A673 (cell line): Measurements from ENCODE around the gene CSTF1. TPM values are rescaled to one million over a fixed set of nuclear protein-coding genes. Genes with fewer than 3 reads are reported as not detected.

Experiments
- BruUV-seq: library from RNA; stranded (reverse); fragments of 400-500 nt; replicated peaks from 2 replicates; lab custom pipeline; 2021; lab: Mats Ljungman, UMichigan
- CTCF ChIA-PET: fragments of 300-600 bp; sonication (Branson Sonifier 250); formaldehyde crosslinking; loops from one replicate; lab custom pipeline; 2022; ENCODE audit warnings: antibody characterized with exemption; lab: Charles Lee
- POLR2A ChIA-PET: fragments of 300-600 bp; sonication (Branson Sonifier 250); formaldehyde crosslinking; loops from one replicate; lab custom pipeline; 2022; ENCODE audit warnings: antibody characterized with exemption; ENCODE audit not compliant: low non-redundant PET; lab: Charles Lee
- DNase-seq: peaks from one replicate; pipeline ENCODE4 v3.0.0-alpha.2; 2015; ENCODE audit warnings: low spot score
- H3K27ac ChIP-seq: fragments of 200-600 bp; sonication (generic); 2 replicates; pipeline ENCODE4 v1.5.1; 2016; ENCODE audit warnings: mixed run types, low read depth, mild to moderate bottlenecking, mixed read lengths, antibody characterized with exemption, low read length; ENCODE audit not compliant: poor library complexity, severe bottlenecking
- H3K27me3 ChIP-seq: fragments of 200-600 bp; sonication (generic); replicated peaks from 2 replicates; pipeline ENCODE4 v1.6.1; 2017; ENCODE audit warnings: mixed run types, low read depth, mild to moderate bottlenecking, mixed read lengths, antibody characterized with exemption, low read length; ENCODE audit not compliant: insufficient read depth, poor library complexity
- H3K36me3 ChIP-seq: fragments of 200-600 bp; sonication (generic); 2 replicates; pipeline ENCODE4 v1.6.1; 2016; ENCODE audit warnings: mixed run types, mild to moderate bottlenecking, mixed read lengths, antibody characterized with exemption, low read length; ENCODE audit not compliant: insufficient read depth, poor library complexity, severe bottlenecking
- H3K4me1 ChIP-seq: fragments of 200-600 bp; sonication (generic); 2 replicates; pipeline ENCODE4 v1.6.1; 2017; ENCODE audit warnings: mixed run types, mild to moderate bottlenecking, mixed read lengths, antibody characterized with exemption, low read length; ENCODE audit not compliant: insufficient read depth, poor library complexity, severe bottlenecking
- H3K4me3 ChIP-seq: fragments of 200-600 bp; sonication (generic); 2 replicates; pipeline ENCODE4 v1.5.1; 2016; ENCODE audit warnings: low read depth, mixed run types, mild to moderate bottlenecking, mixed read lengths, low read length; ENCODE audit not compliant: poor library complexity, severe bottlenecking
- H3K9me3 ChIP-seq: fragments of 200-600 bp; sonication (generic); 2 replicates; pipeline ENCODE4 v1.6.1; 2016; ENCODE audit warnings: mixed run types, low read depth, mild to moderate bottlenecking, mixed read lengths, antibody characterized with exemption, low read length; ENCODE audit not compliant: poor library complexity, severe bottlenecking
- CTCF ChIP-seq: fragments of 300-800, 200-600 bp; sonication (generic); conservative IDR thresholded peaks from 2 replicates; pipeline ENCODE4 v1.5.1; 2017; ENCODE audit warnings: low read depth, mild to moderate bottlenecking, antibody characterized with exemption, low read length, moderate library complexity, mixed read lengths
- EZH2 ChIP-seq: fragments of 200-600 bp; sonication (generic); IDR thresholded peaks from 2 replicates; pipeline ENCODE4 v1.6.1; 2017; ENCODE audit warnings: borderline replicate concordance, low read depth, mild to moderate bottlenecking, mixed read lengths, antibody characterized with exemption, low read length; ENCODE audit not compliant: poor library complexity, severe bottlenecking
- intact Hi-C: fragments of 100-400 bp; cut with micrococcal nuclease; formaldehyde crosslinking; loops from one replicate; pipeline ENCODE4 v1.10.0; 2022; ENCODE audit not compliant: unreplicated experiment
- total RNA-seq: library from RNA; stranded (reverse); gene quantifications from 2 replicates; pipeline ENCODE4 v1.2.3, GENCODE V29; 2021

Gene CSTF1
- total RNA-seq, 1 experiment from 2014 or later, result 58.2 TPM

DNA sequence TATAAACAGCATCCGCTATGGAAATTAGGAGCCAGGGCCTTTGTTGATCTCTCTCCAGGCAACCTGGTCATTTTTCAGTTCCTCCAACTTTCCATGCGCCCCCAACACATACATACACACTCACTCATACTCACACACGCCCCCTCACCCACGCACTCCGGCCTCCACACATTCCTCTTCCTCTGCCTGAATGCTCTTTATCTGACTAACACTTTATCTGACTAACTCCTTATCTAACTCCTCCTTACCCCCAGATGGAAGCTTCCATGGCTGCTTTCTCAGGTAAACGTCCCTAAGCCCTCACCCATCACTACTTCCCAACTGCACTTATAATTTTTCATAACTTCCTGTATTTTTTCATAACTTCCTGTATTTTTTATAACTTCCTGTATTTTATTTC, 37.1 kb downstream of the CSTF1 start:
- Histone ChIP-seq H3K36me3 (no peaks in the 10 kb centered on the region), H3K4me1 (no peaks in the 10 kb centered on the region), H3K27ac (no peak overlapping the region), H3K27me3 (no peaks in the 10 kb centered on the region), H3K9me3 (no peaks in the 10 kb centered on the region), H3K4me3 (no peak overlapping the region)
- intact Hi-C loops, result no loop called here
- no TSS peak for BruUV-seq
- TF ChIP-seq CTCF, result no peak
- TF ChIP-seq EZH2, result no peak
- no peak for DNase-seq
- ChIA-PET CTCF (no interaction called here), POLR2A (no interaction called here)

DNA sequence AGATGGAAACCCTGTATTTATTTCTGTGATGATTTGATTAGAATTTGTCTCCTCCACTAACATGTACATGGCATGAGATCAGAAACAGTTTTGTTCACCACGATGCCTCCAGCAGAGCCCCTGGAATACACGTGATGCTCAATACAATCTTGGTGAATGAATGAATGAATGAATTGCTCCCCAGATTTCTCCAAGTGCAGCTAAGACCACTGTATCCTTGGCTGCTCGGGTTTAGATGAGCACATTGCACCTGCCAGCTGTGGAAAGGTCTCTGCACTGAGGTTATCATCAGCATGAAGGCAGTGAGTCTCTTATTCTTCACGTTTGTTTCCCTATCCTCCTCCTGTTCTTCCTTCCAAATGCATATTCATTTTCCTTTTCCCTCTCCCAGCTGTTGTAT, 37.5 kb downstream of the CSTF1 start:
- no peaks in the 10 kb centered on the region for H3K27me3 ChIP-seq
- ChIA-PET CTCF (no interaction called here), POLR2A (no interaction called here)
- H3K36me3 ChIP-seq, result no peaks in the 10 kb centered on the region
- no peaks in the 10 kb centered on the region for H3K4me1 ChIP-seq
- no peaks in the 10 kb centered on the region for H3K9me3 ChIP-seq
- no peak for DNase-seq
- TF ChIP-seq EZH2, result no peak
- TF ChIP-seq CTCF, result no peak
- H3K4me3 ChIP-seq, result no peak overlapping the region
- intact Hi-C loops, result no loop called here
- no peak overlapping the region for H3K27ac ChIP-seq
- no TSS peak for BruUV-seq

DNA sequence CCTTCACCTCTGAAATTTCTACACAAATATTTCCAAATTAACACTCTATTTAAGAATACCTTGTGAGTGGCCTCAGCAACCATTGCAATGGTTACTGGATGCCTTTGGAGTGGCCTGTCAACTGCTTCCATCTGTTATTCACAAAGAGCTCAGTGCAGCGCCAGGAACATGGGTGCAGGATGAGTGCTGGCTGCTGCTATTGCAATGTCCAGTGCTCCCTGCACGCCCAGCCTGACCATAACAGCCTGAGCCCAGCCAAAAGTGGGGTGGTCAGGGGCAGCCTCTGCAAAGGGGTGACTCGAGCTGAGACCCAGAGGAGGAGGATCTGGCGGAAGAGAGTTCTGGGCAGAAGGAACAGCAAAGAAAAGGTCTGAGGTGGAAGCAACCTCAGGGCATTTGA, 38.0 kb downstream of the CSTF1 start:
- H3K9me3 ChIP-seq, result no peaks in the 10 kb centered on the region
- H3K4me1 ChIP-seq, result no peaks in the 10 kb centered on the region
- H3K27me3 ChIP-seq, result no peaks in the 10 kb centered on the region
- POLR2A ChIA-PET, result no interaction called here
- no peaks in the 10 kb centered on the region for H3K36me3 ChIP-seq
- no peak for DNase-seq
- no peak overlapping the region for H3K4me3 ChIP-seq
- BruUV-seq, result no TSS peak
- H3K27ac ChIP-seq, result no peak overlapping the region
- CTCF ChIA-PET, result no interaction called here
- TF ChIP-seq EZH2, result no peak
- TF ChIP-seq CTCF, result no peak
- intact Hi-C loops, result no loop called here
